Vagina (tissue), 2 donors: ENCODE results near the gene PSME2. TPM values are rescaled to one million over a fixed set of nuclear protein-coding genes. Genes with fewer than 3 reads are reported as not detected.

Experiments
- DNase-seq, 2 donors: peaks; one replicate each; pipeline ENCODE4 v3.0.0-alpha.2; 2017; ENCODE audit errors: extremely low spot score in 2 of 2
- H3K27ac ChIP-seq: fragments of 200-600 bp; sonication (generic); one replicate; pipeline ENCODE4 v1.5.1; 2019
- H3K27me3 ChIP-seq: fragments of 200-600 bp; sonication (generic); one replicate; pipeline ENCODE4 v1.5.1; 2019
- H3K36me3 ChIP-seq, 2 donors: fragments of 200-600 bp; sonication (generic); one replicate each; pipeline ENCODE4 v1.5.1; 2017 to 2019
- H3K4me1 ChIP-seq: fragments of 200-600 bp; sonication (generic); one replicate; pipeline ENCODE4 v1.5.1; 2019
- H3K4me3 ChIP-seq, 2 donors: fragments of 200-600 bp; sonication (generic); 1 replicate in 1 of 2; 2 replicates in 1 of 2; pipeline ENCODE4 v1.5.1; 2016 to 2019
- H3K9me3 ChIP-seq: fragments of 200-600 bp; sonication (generic); one replicate; pipeline ENCODE4 v1.5.1; 2019
- CTCF ChIP-seq, 3 experiments: fragments of 450-650 bp in 2 of 3; fragments of 200-600 bp in 1 of 3; sonication (generic) in 1 of 3; IDR thresholded peaks; one replicate each; pipeline ENCODE4 v1.5.1; 2017 to 2019; ENCODE audit warnings: antibody characterized with exemption in 3 of 3, mild to moderate bottlenecking in 2 of 3, moderate library complexity in 2 of 3
- POLR2A ChIP-seq, 2 donors: fragments of 450-650 bp; IDR thresholded peaks; one replicate each; pipeline ENCODE4 v1.6.1; 2017; ENCODE audit warnings: antibody characterized with exemption in 2 of 2, mild to moderate bottlenecking in 2 of 2, moderate library complexity in 2 of 2
- POLR2AphosphoS5 ChIP-seq, 2 donors: sonication (generic); formaldehyde crosslinking; IDR thresholded peaks; one replicate each; pipeline ENCODE4 v1.9.0; 2017; ENCODE audit warnings: antibody characterized with exemption in 2 of 2, mild to moderate bottlenecking in 2 of 2, low read depth in 1 of 2; ENCODE audit not compliant: insufficient read depth in 1 of 2
- intact Hi-C: fragments of 100-400 bp; cut with DNase I; formaldehyde crosslinking; loops from one replicate; pipeline ENCODE4 v1.15.1; 2023
- total RNA-seq: library from RNA; depleted of rRNA; stranded (reverse); fragments of >200 nt; gene quantifications from one replicate; pipeline ENCODE4 v1.2.3, GENCODE V29; 2016

PSME2 gene
- total RNA-seq, 1 donor from 2014 or later = 131 TPM

DNA sequence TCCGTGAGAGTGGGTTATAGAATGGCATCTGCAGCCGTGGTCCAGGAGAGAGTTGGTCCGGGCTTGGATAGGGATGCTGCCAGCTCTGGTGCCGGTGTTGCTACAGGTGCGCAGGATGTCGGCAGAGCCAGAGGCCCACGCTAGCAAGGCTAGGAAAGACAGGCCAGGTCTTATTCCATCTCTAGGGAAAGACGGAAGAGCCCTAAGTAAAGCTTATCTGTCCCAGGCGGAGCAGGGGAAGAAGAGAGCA, 10.9 kb downstream of the PSME2 start:
- H3K36me3 ChIP-seq = peaks cover 0 to 22% of the 10 kb centered on the region in 2 donors
- no peak for TF ChIP-seq CTCF (IDR thresholded peaks at IDR 0.05)
- TF ChIP-seq POLR2A (IDR thresholded peaks at IDR 0.05) = no peak
- no peak for TF ChIP-seq POLR2AphosphoS5 (IDR thresholded peaks at IDR 0.05; ENCODE audit: insufficient read depth in 1 of 2, low read depth in 1 of 2)
- peak overlapping the region; percentile 85 for H3K27ac ChIP-seq
- intact Hi-C loops = no loop called here
- no peaks in the 10 kb centered on the region for H3K27me3 ChIP-seq
- DNase-seq = no peak
- H3K4me3 ChIP-seq = peak overlapping the region; percentile 68 to 100
- H3K9me3 ChIP-seq = no peaks in the 10 kb centered on the region
- H3K4me1 ChIP-seq = peaks cover 39% of the 10 kb centered on the region

DNA sequence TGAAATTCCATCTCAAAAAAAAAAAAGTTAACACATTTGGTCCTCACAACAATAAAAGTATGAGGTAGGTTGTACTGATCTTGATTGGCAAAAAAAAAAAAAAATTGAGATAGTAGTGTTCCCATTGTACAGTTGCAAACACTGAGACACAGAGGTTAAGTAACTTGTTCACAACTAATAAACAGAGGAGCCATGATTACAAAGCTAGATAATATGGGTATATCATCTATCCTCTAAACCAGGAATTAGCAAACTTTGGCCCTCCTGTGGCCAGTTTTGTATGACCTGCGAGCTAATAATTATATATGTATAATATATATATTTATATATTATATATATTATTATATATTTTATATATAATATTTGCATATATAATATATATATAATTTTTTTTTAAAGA, 12.7 kb downstream of the PSME2 start:
- peaks cover 0 to 14% of the 10 kb centered on the region in 2 donors for H3K36me3 ChIP-seq
- H3K9me3 ChIP-seq = no peaks in the 10 kb centered on the region
- TF ChIP-seq POLR2AphosphoS5 (IDR thresholded peaks at IDR 0.05; ENCODE audit: insufficient read depth in 1 of 2, low read depth in 1 of 2) = no peak
- no peak for TF ChIP-seq POLR2A (IDR thresholded peaks at IDR 0.05)
- no peak for TF ChIP-seq CTCF (IDR thresholded peaks at IDR 0.05)
- DNase-seq = no peak
- no peaks in the 10 kb centered on the region for H3K27me3 ChIP-seq
- no peak overlapping the region for H3K4me3 ChIP-seq
- no peak overlapping the region for H3K27ac ChIP-seq
- intact Hi-C loops = no loop called here
- H3K4me1 ChIP-seq = peaks cover 22% of the 10 kb centered on the region

DNA sequence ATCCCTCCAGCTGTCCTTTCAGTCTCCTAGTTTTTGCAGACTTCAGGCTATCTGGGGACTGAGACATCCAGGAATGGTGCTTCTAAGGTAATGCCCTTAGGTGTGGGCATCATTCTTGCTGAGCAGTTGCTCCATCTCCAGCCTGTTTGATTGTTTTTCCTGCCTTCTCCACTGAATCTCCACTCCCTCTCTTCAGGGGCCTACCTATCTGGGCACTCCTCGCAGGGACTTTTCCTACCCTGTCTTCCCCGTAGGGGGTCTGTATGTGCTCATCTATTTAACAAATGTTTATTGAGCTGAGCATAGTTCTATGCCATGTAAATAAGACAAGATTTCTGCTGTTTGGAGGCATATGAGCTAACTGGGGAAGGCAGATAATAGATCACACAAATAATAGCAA, 13.4 kb downstream of the PSME2 start:
- no peak for TF ChIP-seq CTCF (IDR thresholded peaks at IDR 0.05)
- no peak for TF ChIP-seq POLR2A (IDR thresholded peaks at IDR 0.05)
- no peak for TF ChIP-seq POLR2AphosphoS5 (IDR thresholded peaks at IDR 0.05; ENCODE audit: insufficient read depth in 1 of 2, low read depth in 1 of 2)
- Histone ChIP-seq H3K36me3 (peaks cover 0 to 8% of the 10 kb centered on the region in 2 donors), H3K4me3 (no peak overlapping the region), H3K4me1 (peaks cover 16% of the 10 kb centered on the region), H3K27me3 (no peaks in the 10 kb centered on the region), H3K27ac (no peak overlapping the region), H3K9me3 (no peaks in the 10 kb centered on the region)
- intact Hi-C loops = no loop called here
- no peak for DNase-seq

- intact Hi-C loops = no loop called here
- TF ChIP-seq POLR2AphosphoS5 (IDR thresholded peaks at IDR 0.05; ENCODE audit: insufficient read depth in 1 of 2, low read depth in 1 of 2) (no peak), POLR2A (IDR thresholded peaks at IDR 0.05) (no peak), CTCF (IDR thresholded peaks at IDR 0.05) (no peak)
- Histone ChIP-seq H3K27me3 (no peaks in the 10 kb centered on the region), H3K27ac (no peak overlapping the region), H3K4me1 (peaks cover 13% of the 10 kb centered on the region), H3K4me3 (no peak overlapping the region), H3K36me3 (no peaks in the 10 kb centered on the region), H3K9me3 (no peaks in the 10 kb centered on the region)
- no peak for DNase-seq
Measured at GRCh38 chr14:24132061-24132685, 14.2 kb downstream of the PSME2 start.

- no peaks in the 10 kb centered on the region for H3K36me3 ChIP-seq
- H3K27me3 ChIP-seq = no peaks in the 10 kb centered on the region
- no peak overlapping the region for H3K4me3 ChIP-seq
- peak in 1 of 2 donors; percentile 58 for DNase-seq
- H3K4me1 ChIP-seq = peaks cover 6% of the 10 kb centered on the region
- TF ChIP-seq POLR2A (IDR thresholded peaks at IDR 0.05) (no peak), CTCF (IDR thresholded peaks at IDR 0.05) (no peak), POLR2AphosphoS5 (IDR thresholded peaks at IDR 0.05; ENCODE audit: insufficient read depth in 1 of 2, low read depth in 1 of 2) (no peak)
- H3K27ac ChIP-seq = no peak overlapping the region
- intact Hi-C loops = no loop called here
- H3K9me3 ChIP-seq = no peaks in the 10 kb centered on the region
Measured at GRCh38 chr14:24131549-24131966, 14.9 kb downstream of the PSME2 start.
